ENCODE measurements around the gene ASAP3. TPM values are rescaled to one million over a fixed set of nuclear protein-coding genes. Genes with fewer than 3 reads are reported as not detected.

The ASAP3 gene
- total RNA-seq, 1 experiment from 2014 or later: 17.9 TPM

- POLR2A ChIA-PET: no interaction called here
- no peaks in the 10 kb centered on the region for H3K27me3 ChIP-seq (ENCODE audit: control insufficient read depth, insufficient read depth, low read length)
- BruUV-seq (replicated peaks): no TSS peak
- ATAC-seq (no peak), DNase-seq (ENCODE audit: low read depth, low spot score) (no peak)
- in situ Hi-C loops (cut with HindIII; ENCODE audit: low pct_unique_long_range_greater_than_20kb, low sequenced_read_pairs): no loop called here
- no peaks in the 10 kb centered on the region for H3K9me3 ChIP-seq (ENCODE audit: control insufficient read depth, insufficient read depth, low read depth, low read length)
- intact Hi-C loops (cut with micrococcal nuclease; ENCODE audit: unreplicated experiment): no loop called here
- TF ChIP-seq TCF7L2 (IDR thresholded peaks at IDR 0.05; ENCODE audit: low read depth, low read length) (no peak), REST (IDR thresholded peaks at IDR 0.05; ENCODE audit: insufficient read depth in 1 of 2, low read depth in 2 of 2, low read length in 1 of 2) (no peak), SIN3A (IDR thresholded peaks at IDR 0.05; ENCODE audit: borderline replicate concordance, insufficient read depth, low read depth, low read length) (no peak), POLR2AphosphoS5 (IDR thresholded peaks at IDR 0.05; ENCODE audit: low read depth, low read length) (no peak)
- TF ChIP-seq, protein P1, sequence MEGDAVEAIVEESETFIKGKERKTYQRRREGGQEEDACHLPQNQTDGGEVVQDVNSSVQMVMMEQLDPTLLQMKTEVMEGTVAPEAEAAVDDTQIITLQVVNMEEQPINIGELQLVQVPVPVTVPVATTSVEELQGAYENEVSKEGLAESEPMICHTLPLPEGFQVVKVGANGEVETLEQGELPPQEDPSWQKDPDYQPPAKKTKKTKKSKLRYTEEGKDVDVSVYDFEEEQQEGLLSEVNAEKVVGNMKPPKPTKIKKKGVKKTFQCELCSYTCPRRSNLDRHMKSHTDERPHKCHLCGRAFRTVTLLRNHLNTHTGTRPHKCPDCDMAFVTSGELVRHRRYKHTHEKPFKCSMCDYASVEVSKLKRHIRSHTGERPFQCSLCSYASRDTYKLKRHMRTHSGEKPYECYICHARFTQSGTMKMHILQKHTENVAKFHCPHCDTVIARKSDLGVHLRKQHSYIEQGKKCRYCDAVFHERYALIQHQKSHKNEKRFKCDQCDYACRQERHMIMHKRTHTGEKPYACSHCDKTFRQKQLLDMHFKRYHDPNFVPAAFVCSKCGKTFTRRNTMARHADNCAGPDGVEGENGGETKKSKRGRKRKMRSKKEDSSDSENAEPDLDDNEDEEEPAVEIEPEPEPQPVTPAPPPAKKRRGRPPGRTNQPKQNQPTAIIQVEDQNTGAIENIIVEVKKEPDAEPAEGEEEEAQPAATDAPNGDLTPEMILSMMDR (IDR thresholded peaks at IDR 0.05): no peak
- no peak overlapping the region for H3K4me3 ChIP-seq (ENCODE audit: low read depth in 2 of 2, low read length in 2 of 2)
- H3K36me3 ChIP-seq (ENCODE audit: control insufficient read depth, insufficient read depth, low read length): no peaks in the 10 kb centered on the region
- H3K27ac ChIP-seq (ENCODE audit: low read length): no peak overlapping the region
- no peaks in the 10 kb centered on the region for H3K4me1 ChIP-seq (ENCODE audit: control insufficient read depth, insufficient read depth, low read length)
- CTCF ChIA-PET: no interaction called here
Measured at GRCh38 chr1:23433122-23433521, 50.9 kb downstream of the ASAP3 start.

DNA sequence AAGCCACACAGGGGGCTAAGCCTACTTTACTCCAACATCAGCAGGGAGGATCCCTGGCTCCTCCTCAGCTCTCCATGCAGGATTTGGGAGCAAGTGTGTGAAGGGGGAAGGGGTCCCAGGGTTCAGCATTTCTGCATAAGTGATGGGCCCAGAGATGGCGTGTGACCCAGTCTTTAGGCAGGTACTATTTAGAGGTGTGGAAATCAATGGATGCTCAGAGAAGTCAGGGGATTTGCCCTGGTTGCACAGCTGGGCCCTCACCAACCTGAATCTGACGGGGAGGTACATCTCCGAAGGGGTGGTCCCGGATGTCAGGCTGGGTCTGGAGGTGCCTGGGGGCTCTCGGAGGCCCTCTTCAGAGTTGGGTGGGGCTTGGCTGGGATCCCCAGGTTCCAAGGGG, 52.5 kb downstream of the ASAP3 start:
- ATAC-seq (no peak), DNase-seq (ENCODE audit: low read depth, low spot score) (no peak)
- ChIA-PET POLR2A (no interaction called here), CTCF (no interaction called here)
- Histone ChIP-seq H3K9me3 (ENCODE audit: control insufficient read depth, insufficient read depth, low read depth, low read length) (no peaks in the 10 kb centered on the region), H3K27me3 (ENCODE audit: control insufficient read depth, insufficient read depth, low read length) (no peaks in the 10 kb centered on the region), H3K36me3 (ENCODE audit: control insufficient read depth, insufficient read depth, low read length) (no peaks in the 10 kb centered on the region), H3K4me1 (ENCODE audit: control insufficient read depth, insufficient read depth, low read length) (no peaks in the 10 kb centered on the region), H3K27ac (ENCODE audit: low read length) (no peak overlapping the region), H3K4me3 (ENCODE audit: low read depth in 2 of 2, low read length in 2 of 2) (no peak overlapping the region)
- in situ Hi-C loops (cut with HindIII; ENCODE audit: low pct_unique_long_range_greater_than_20kb, low sequenced_read_pairs) (no loop called here), intact Hi-C loops (cut with micrococcal nuclease; ENCODE audit: unreplicated experiment) (no loop called here)
- BruUV-seq (replicated peaks): no TSS peak
- TF ChIP-seq, protein P1 (IDR thresholded peaks at IDR 0.05): no peak
- TF ChIP-seq POLR2AphosphoS5 (IDR thresholded peaks at IDR 0.05; ENCODE audit: low read depth, low read length) (no peak), REST (IDR thresholded peaks at IDR 0.05; ENCODE audit: insufficient read depth in 1 of 2, low read depth in 2 of 2, low read length in 1 of 2) (no peak), SIN3A (IDR thresholded peaks at IDR 0.05; ENCODE audit: borderline replicate concordance, insufficient read depth, low read depth, low read length) (no peak), TCF7L2 (IDR thresholded peaks at IDR 0.05; ENCODE audit: low read depth, low read length) (no peak)

All from Panc1 (cell line).